K562 (cell line): ENCODE measurements around the gene CLCN2. TPM values are rescaled to one million over a fixed set of nuclear protein-coding genes. Genes with fewer than 3 reads are reported as not detected.
A peak's percentile ranks its signal among the peaks of the same experiment; 100 is the strongest.

Experiments
- CBFA2T2 ChIP-seq: fragments of 450-650 bp; conservative IDR thresholded peaks from 2 replicates; pipeline ENCODE4 v1.6.1; 2017; ENCODE audit warnings: mild to moderate bottlenecking
- CBX8 ChIP-seq: fragments of 200-600 bp; sonication (generic); IDR thresholded peaks from 2 replicates; pipeline ENCODE4 v1.6.1; 2012; ENCODE audit warnings: borderline replicate concordance, mixed run types, low read depth, mild to moderate bottlenecking, moderate library complexity, mixed read lengths, low read length, control low read depth, inconsistent platforms; ENCODE audit not compliant: poor library complexity, severe bottlenecking; ENCODE audit errors: extremely low read depth
- DLX4 ChIP-seq: fragments of 250-450 bp; sonication (Bioruptor Pico); IDR thresholded peaks from 2 replicates; pipeline ENCODE4 v1.6.1; 2021; ENCODE audit warnings: mild to moderate bottlenecking
- FOXJ2 ChIP-seq: fragments of 200-800 bp; sonication (Bioruptor generic); IDR thresholded peaks from 2 replicates; pipeline ENCODE4 v1.6.1; 2016; ENCODE audit warnings: missing genetic modification characterization, missing compliant biosample characterization
- HCFC1 ChIP-seq: IDR thresholded peaks from 2 replicates; pipeline ENCODE4 v1.6.1; 2012; ENCODE audit warnings: low read depth, low read length, improper control_type of control experiment
- HDAC1 ChIP-seq, 2 experiments: fragments of 450-650 bp; IDR thresholded peaks; 2 replicates each; pipeline ENCODE4 v1.6.1; 2016 to 2017; ENCODE audit warnings: inconsistent platforms in 1 of 2, mild to moderate bottlenecking in 1 of 2, moderate library complexity in 1 of 2
- HIVEP1 ChIP-seq: fragments of 250-450 bp; sonication (Bioruptor Pico); IDR thresholded peaks from 2 replicates; pipeline ENCODE4 v1.4.0; 2020; ENCODE audit warnings: mild to moderate bottlenecking
- MEIS2 ChIP-seq: fragments of 450-650 bp; IDR thresholded peaks from 2 replicates; pipeline ENCODE4 v1.6.1; 2014; ENCODE audit warnings: mild to moderate bottlenecking; ENCODE audit not compliant: partially characterized antibody
- NCOA1 ChIP-seq: fragments of 450-650 bp; IDR thresholded peaks from 2 replicates; pipeline ENCODE4 v1.6.1; 2016; ENCODE audit warnings: low read depth
- NR4A1 ChIP-seq, 2 experiments: fragments of 250-450 bp in 1 of 2; fragments of 450-650 bp in 1 of 2; sonication (Bioruptor Pico) in 1 of 2; IDR thresholded peaks; 2 replicates each; pipeline versions ENCODE4 v1.4.0 to v1.6.1; 2016 to 2020; ENCODE audit warnings: mild to moderate bottlenecking in 2 of 2, missing compliant biosample characterization in 1 of 2, missing genetic modification characterization in 1 of 2, moderate library complexity in 1 of 2
- PTBP1 ChIP-seq: fragments of 200-400 bp; formaldehyde crosslinking; IDR thresholded peaks from 2 replicates; pipeline ENCODE4 v1.6.1; 2017; ENCODE audit warnings: low read depth, low read length
- SAFB ChIP-seq: fragments of 200-400 bp; formaldehyde crosslinking; IDR thresholded peaks from 2 replicates; pipeline ENCODE4 v1.6.1; 2017; ENCODE audit warnings: low read depth, low read length, borderline replicate concordance
- SMARCB1 ChIP-seq: IDR thresholded peaks from 2 replicates; pipeline ENCODE4 v1.6.1; 2011; ENCODE audit warnings: improper control_type of control experiment, low read depth; ENCODE audit not compliant: insufficient read length
- VEZF1 ChIP-seq: fragments of 200-800 bp; sonication (Bioruptor generic); IDR thresholded peaks from 2 replicates; pipeline ENCODE4 v1.6.1; 2017; ENCODE audit warnings: missing genetic modification characterization, missing compliant biosample characterization
- XRCC3 ChIP-seq: fragments of 450-650 bp; IDR thresholded peaks from 2 replicates; pipeline ENCODE4 v1.6.1; 2017; ENCODE audit warnings: mild to moderate bottlenecking, moderate library complexity
- ZBTB1 ChIP-seq: sonication (generic); formaldehyde crosslinking; IDR thresholded peaks from 2 replicates; pipeline ENCODE4 v1.8.1; 2023; ENCODE audit warnings: missing genetic modification reagents, low read depth, mild to moderate bottlenecking, borderline replicate concordance
- ZNF41 ChIP-seq: fragments of 250-450 bp; sonication (Bioruptor Pico); conservative IDR thresholded peaks from 2 replicates; pipeline ENCODE4 v1.4.0; 2020; ENCODE audit warnings: mild to moderate bottlenecking
- polyA plus RNA-seq, 8 experiments: library from polyadenylated mRNA; depleted of rRNA in 4 of 8; stranded (reverse) in 5 of 8; unstranded in 3 of 8; fragments of >200 nt; fragmentation: Nextera tagmentation in 2 of 8; fragmentation: Illumina TruSeq in 1 of 8; extraction: Ambion mirVana in 2 of 8; extraction: Trizol in 1 of 8; gene quantifications; 2 replicates each; pipeline versions ENCODE4 v1.2.1 to v1.2.3, GENCODE V29; 2011 to 2014; ENCODE audit warnings: inconsistent platforms in 1 of 8, missing spikeins in 1 of 8
- total RNA-seq, 7 experiments: library from RNA; depleted of rRNA in 6 of 7; stranded (reverse); fragments of >200 nt in 6 of 7; fragmentation: Illumina TruSeq in 2 of 7; extraction: Trizol in 2 of 7; gene quantifications; 2 replicates each; pipeline versions ENCODE4 v1.2.1 to v1.2.3, GENCODE V29; 2011 to 2021; ENCODE audit warnings: low replicate concordance in 1 of 7
- TF ChIP-seq, protein P1 (sequence below): fragments of 450-650 bp; conservative IDR thresholded peaks from 2 replicates; pipeline ENCODE4 v1.6.1; 2016; ENCODE audit warnings: missing genetic modification characterization, low read depth, mild to moderate bottlenecking, missing compliant biosample characterization, moderate library complexity
- TF ChIP-seq, protein P2 (sequence below): fragments of 450-650 bp; IDR thresholded peaks from 2 replicates; pipeline ENCODE4 v1.6.1; 2017; ENCODE audit warnings: antibody characterized with exemption, mild to moderate bottlenecking

CLCN2 gene
- total and polyA plus RNA-seq, 9 of the 15 experiments (the other 6 are each of a cell fraction or from before 2014, with no cell fraction given): 0.10 to 14.0 (median 6.9) TPM

DNA sequence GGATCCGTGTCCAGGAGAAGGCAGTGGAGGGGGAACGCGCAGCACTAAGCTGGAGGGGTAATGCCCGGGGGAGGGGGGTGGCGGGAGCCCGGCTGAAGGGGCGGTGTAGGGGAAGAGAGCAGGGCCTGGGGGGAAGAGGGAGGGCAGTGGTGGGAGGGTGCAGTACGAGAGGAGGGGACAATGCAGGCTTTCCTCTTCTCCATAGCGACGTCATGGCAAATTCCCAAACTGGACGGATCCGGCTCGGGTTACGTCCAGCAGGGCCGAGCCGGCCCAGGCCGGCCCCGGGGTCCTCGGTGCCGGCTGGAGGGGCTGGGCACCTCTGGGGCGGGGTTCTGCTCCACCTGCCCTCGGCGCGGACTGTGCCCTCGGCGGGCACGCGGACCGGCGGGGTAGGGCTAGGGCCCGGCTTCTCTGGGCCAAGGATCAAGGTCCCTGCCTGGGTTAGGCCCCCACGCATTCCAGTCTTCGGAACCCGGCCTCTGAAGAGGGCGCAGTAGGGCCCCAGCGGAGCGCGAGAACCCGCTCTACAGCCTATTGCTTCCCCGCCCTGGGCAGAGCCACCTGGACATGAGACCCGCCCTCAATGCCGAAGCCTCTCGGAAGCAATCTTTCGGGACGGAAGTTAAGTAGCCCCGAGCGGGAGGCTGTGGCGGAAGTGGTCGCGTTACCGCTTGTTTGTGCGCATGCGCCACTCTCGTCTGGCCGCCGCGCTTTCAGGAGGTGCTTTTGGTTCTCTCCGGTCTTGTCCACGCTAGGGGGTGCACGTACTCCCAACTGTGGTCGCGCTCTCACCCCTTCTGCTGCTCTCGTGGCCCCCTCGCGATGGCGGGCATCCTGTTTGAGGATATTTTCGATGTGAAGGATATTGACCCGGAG is 1.5 kb upstream of the CLCN2 start (continued):
- TF ChIP-seq NR4A1 (CRISPR knock-in tag; IDR thresholded peaks at IDR 0.05) (no peak), NR4A1 (tag; IDR thresholded peaks at IDR 0.05) (no peak), HCFC1 (peak; percentile 89), ZBTB1 (CRISPR knock-in tag) (no peak; the same call in 1 of the 2 replicates), ZNF41 (CRISPR knock-in tag) (no peak), FOXJ2 (tag) (no peak; the same call in 1 of the 2 replicates), CBFA2T2 (no peak), XRCC3 (no peak), CBX8 (no peak), NCOA1 (no peak; the same call in 1 of the 2 replicates), PTBP1 (no peak), HDAC1 (IDR thresholded peaks at IDR 0.05) (peak in 1 of 2 experiments; percentile 59; a peak in 2 of 4 replicates), MEIS2 (peak; percentile 87), VEZF1 (CRISPR knock-in tag) (peak; percentile 81), SMARCB1 (no peak), SAFB (no peak), DLX4 (CRISPR knock-in tag) (no peak), HIVEP1 (CRISPR knock-in tag) (no peak)
- TF ChIP-seq, protein P1, sequence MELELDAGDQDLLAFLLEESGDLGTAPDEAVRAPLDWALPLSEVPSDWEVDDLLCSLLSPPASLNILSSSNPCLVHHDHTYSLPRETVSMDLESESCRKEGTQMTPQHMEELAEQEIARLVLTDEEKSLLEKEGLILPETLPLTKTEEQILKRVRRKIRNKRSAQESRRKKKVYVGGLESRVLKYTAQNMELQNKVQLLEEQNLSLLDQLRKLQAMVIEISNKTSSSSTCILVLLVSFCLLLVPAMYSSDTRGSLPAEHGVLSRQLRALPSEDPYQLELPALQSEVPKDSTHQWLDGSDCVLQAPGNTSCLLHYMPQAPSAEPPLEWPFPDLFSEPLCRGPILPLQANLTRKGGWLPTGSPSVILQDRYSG (tag): no peak
- TF ChIP-seq, protein P2, sequence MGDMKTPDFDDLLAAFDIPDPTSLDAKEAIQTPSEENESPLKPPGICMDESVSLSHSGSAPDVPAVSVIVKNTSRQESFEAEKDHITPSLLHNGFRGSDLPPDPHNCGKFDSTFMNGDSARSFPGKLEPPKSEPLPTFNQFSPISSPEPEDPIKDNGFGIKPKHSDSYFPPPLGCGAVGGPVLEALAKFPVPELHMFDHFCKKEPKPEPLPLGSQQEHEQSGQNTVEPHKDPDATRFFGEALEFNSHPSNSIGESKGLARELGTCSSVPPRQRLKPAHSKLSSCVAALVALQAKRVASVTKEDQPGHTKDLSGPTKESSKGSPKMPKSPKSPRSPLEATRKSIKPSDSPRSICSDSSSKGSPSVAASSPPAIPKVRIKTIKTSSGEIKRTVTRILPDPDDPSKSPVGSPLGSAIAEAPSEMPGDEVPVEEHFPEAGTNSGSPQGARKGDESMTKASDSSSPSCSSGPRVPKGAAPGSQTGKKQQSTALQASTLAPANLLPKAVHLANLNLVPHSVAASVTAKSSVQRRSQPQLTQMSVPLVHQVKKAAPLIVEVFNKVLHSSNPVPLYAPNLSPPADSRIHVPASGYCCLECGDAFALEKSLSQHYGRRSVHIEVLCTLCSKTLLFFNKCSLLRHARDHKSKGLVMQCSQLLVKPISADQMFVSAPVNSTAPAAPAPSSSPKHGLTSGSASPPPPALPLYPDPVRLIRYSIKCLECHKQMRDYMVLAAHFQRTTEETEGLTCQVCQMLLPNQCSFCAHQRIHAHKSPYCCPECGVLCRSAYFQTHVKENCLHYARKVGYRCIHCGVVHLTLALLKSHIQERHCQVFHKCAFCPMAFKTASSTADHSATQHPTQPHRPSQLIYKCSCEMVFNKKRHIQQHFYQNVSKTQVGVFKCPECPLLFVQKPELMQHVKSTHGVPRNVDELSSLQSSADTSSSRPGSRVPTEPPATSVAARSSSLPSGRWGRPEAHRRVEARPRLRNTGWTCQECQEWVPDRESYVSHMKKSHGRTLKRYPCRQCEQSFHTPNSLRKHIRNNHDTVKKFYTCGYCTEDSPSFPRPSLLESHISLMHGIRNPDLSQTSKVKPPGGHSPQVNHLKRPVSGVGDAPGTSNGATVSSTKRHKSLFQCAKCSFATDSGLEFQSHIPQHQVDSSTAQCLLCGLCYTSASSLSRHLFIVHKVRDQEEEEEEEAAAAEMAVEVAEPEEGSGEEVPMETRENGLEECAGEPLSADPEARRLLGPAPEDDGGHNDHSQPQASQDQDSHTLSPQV: peak; percentile 49; the same call in 1 of the 2 replicates
